Choroid plexus epithelial cell (primary cell): ENCODE results near the gene MST1.

ENCODE experiments used
- DNase-seq: peaks from one replicate; pipeline ENCODE4 v3.0.0-alpha.2; 2010; ENCODE audit warnings: low read depth
- H3K4me3 ChIP-seq: 2 replicates; pipeline ENCODE4 v1.5.1; 2011; ENCODE audit warnings: low read depth, mild to moderate bottlenecking, control low read depth, low read length, moderate library complexity
- CTCF ChIP-seq: conservative IDR thresholded peaks from 2 replicates; pipeline ENCODE4 v1.5.1; 2011; ENCODE audit warnings: low read depth, mild to moderate bottlenecking, control low read depth, inconsistent platforms, low read length, moderate library complexity

MST1 gene

GRCh38 chr3:49656541-49657112 is 32.6 kb downstream of the MST1 start:
- TF ChIP-seq CTCF: peak; percentile 58
- H3K4me3 ChIP-seq: no peak overlapping the region
- DNase-seq: peak; percentile 41

GRCh38 chr3:49655731-49656285 is 33.5 kb downstream of the MST1 start:
- TF ChIP-seq CTCF: no peak
- no peak for DNase-seq
- H3K4me3 ChIP-seq: no peak overlapping the region

GRCh38 chr3:49654955-49655556 is 34.2 kb downstream of the MST1 start:
- H3K4me3 ChIP-seq: no peak overlapping the region
- no peak for DNase-seq
- no peak for TF ChIP-seq CTCF

- DNase-seq: no peak
- no peak for TF ChIP-seq CTCF
- H3K4me3 ChIP-seq: no peak overlapping the region
Measured at GRCh38 chr3:49654176-49654825, 35.0 kb downstream of the MST1 start.

DNA sequence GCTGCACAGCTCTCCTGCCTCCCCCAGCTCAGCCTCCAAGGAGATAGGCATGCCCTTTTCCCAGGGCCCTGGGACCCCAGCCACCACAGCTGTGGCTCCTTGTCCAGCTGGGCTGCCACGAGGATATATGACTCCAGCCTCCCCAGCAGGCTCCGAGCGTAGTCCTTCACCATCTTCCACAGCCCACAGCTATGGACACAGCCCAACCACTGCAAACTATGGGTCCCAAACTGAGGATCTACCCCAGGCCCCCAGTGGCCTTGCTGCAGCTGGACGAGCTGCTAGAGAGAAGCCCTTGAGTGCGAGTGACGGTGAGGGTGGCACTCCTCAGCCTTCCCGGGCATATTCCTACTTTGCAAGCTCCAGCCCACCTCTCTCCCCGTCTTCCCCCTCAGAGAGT is 35.7 kb downstream of the MST1 start:
- DNase-seq: no peak
- H3K4me3 ChIP-seq: no peak overlapping the region
- TF ChIP-seq CTCF: no peak

- H3K4me3 ChIP-seq: no peak overlapping the region
- DNase-seq: no peak
- TF ChIP-seq CTCF: no peak
Measured at GRCh38 chr3:49652903-49653415, 36.3 kb downstream of the MST1 start.
